NCI-H1092 (cell line): ENCODE measurements around the gene SLC10A3.
A peak's percentile ranks its signal among the peaks of the same experiment; 100 is the strongest.

Source experiments
- DNase-seq: peaks from one replicate; lab custom pipeline; 2025; lab: John Stamatoyannopoulos, UW

Gene SLC10A3

GRCh38 chrX:154463611-154464220 lies 26.7 kb downstream of the SLC10A3 start:
- DNase-seq: no peak

GRCh38 chrX:154462396-154462795 lies 28.0 kb downstream of the SLC10A3 start:
- no peak for DNase-seq

- DNase-seq: no peak
Measured at GRCh38 chrX:154460326-154460725, 30.1 kb downstream of the SLC10A3 start.

GRCh38 chrX:154459832-154460231 lies 30.6 kb downstream of the SLC10A3 start:
- DNase-seq: no peak

GRCh38 chrX:154458954-154459778 lies 31.3 kb downstream of the SLC10A3 start:
- peak; percentile 32 for DNase-seq

GRCh38 chrX:154458116-154458953 lies 32.1 kb downstream of the SLC10A3 start, which contains the start of gene PLXNA3:
Gene PLXNA3 (plus strand): TSS chrX:154458281. CDS start chrX:154460184, 1,903 bp downstream.
- DNase-seq: peak; percentile 29

- peak; percentile 31 for DNase-seq
Measured at GRCh38 chrX:154457491-154458115, 32.8 kb downstream of the SLC10A3 start.

- no peak for DNase-seq
Measured at GRCh38 chrX:154452823-154453222, 37.6 kb downstream of the SLC10A3 start.

GRCh38 chrX:154450312-154450711 lies 40.1 kb downstream of the SLC10A3 start:
- no peak for DNase-seq

GRCh38 chrX:154449618-154450017 lies 40.8 kb downstream of the SLC10A3 start:
- no peak for DNase-seq

GRCh38 chrX:154448484-154448883 lies 41.9 kb downstream of the SLC10A3 start:
- no peak for DNase-seq

- DNase-seq: no peak
Measured at GRCh38 chrX:154446430-154446829, 44.0 kb downstream of the SLC10A3 start.

GRCh38 chrX:154445776-154446175 lies 44.7 kb downstream of the SLC10A3 start:
- DNase-seq: no peak

GRCh38 chrX:154444755-154445246 lies 45.6 kb downstream of the SLC10A3 start:
- no peak for DNase-seq

GRCh38 chrX:154443992-154444754 lies 46.3 kb downstream of the SLC10A3 start, which contains the start of gene FAM50A:
Gene FAM50A (plus strand): TSS chrX:154444141. CDS start chrX:154444236, 95 bp downstream.
- DNase-seq: peak; percentile 39

- DNase-seq: no peak
Measured at GRCh38 chrX:154443479-154443910, 46.9 kb downstream of the SLC10A3 start.

- DNase-seq: no peak
Measured at GRCh38 chrX:154441984-154442707, 48.3 kb downstream of the SLC10A3 start.

- DNase-seq: no peak
Measured at GRCh38 chrX:154441564-154441963, 48.9 kb downstream of the SLC10A3 start.

- no peak for DNase-seq
Measured at GRCh38 chrX:154440623-154441357, 49.6 kb downstream of the SLC10A3 start.
